HFFc6 (cell line): Measurements from ENCODE around the gene ABHD11. TPM values are rescaled to one million over a fixed set of nuclear protein-coding genes. Genes with fewer than 3 reads are reported as not detected.

Experiments used
- DNase-seq: peaks from one replicate; pipeline ENCODE4 v3.0.0-alpha.2; 2018
- H3K27ac Mint-ChIP-seq: 2 replicates; pipeline ENCODE4 v1.8.0; 2020; ENCODE audit warnings: mild to moderate bottlenecking, mixed read lengths
- H3K27me3 Mint-ChIP-seq: 2 replicates; pipeline ENCODE4 v1.8.0; 2021; ENCODE audit warnings: mild to moderate bottlenecking, moderate library complexity, mixed read lengths; ENCODE audit not compliant: insufficient read depth
- H3K36me3 Mint-ChIP-seq: 2 replicates; pipeline ENCODE4 v1.8.0; 2021; ENCODE audit warnings: low read depth, mixed read lengths
- H3K4me1 Mint-ChIP-seq: 2 replicates; pipeline ENCODE4 v1.8.0; 2020; ENCODE audit warnings: low read depth, mixed read lengths
- H3K4me3 Mint-ChIP-seq: 2 replicates; pipeline ENCODE4 v1.8.0; 2020; ENCODE audit warnings: mild to moderate bottlenecking, moderate library complexity, mixed read lengths
- H3K9me3 Mint-ChIP-seq: 2 replicates; pipeline ENCODE4 v1.8.0; 2020; ENCODE audit warnings: mild to moderate bottlenecking, mixed read lengths
- total RNA-seq, 6 experiments: library from RNA; stranded (reverse); fragmentation: NEBNext Ultra II Directional; extraction: Animal tissue kit (Norgen Biotek cat#: 25700); gene quantifications; 2 replicates in 1 of 6; 3 replicates in 5 of 6; pipeline ENCODE4 v1.2.3, GENCODE V29; 2021
- TF ChIP-seq, protein P1 (sequence below): fragments of 200-600 bp; sonication (generic); IDR thresholded peaks from 2 replicates; pipeline ENCODE4 v1.5.0; 2021; ENCODE audit warnings: antibody characterized with exemption, mild to moderate bottlenecking

ABHD11 gene
- total RNA-seq, 6 experiments from 2014 or later: 10.3 to 18.6 (median 16.8) TPM

DNA sequence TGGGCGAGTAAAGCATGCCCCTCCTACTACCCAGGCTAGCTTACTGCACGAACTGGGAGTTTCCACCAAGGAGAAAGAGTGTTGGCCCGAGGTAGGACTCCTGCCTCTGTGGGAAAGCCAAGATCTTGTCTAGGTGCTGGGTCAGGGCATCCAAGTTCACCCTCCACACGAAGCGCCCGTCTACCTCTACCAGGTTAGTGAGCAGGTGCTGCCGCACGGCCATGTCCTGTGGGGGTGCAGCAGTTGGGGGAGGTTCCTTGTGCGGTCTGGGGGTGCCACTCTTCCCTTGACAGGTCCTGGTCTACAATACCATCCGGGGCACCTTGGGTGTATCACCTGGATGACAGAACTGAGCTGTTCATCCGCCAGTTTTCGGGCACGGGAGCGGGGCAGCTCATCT is 1.7 kb downstream of the ABHD11 start:
- Mint-ChIP-seq H3K27me3 (peaks cover 5% of the 10 kb centered on the region), H3K4me3 (no peak overlapping the region), H3K27ac (no peak overlapping the region), H3K4me1 (peaks cover 13% of the 10 kb centered on the region; the same call in 1 of the 2 replicates), H3K9me3 (peaks cover 4% of the 10 kb centered on the region; the same call in 1 of the 2 replicates), H3K36me3 (peaks cover 4% of the 10 kb centered on the region; the same call in 1 of the 2 replicates)
- no peak for DNase-seq
- TF ChIP-seq, protein P1, sequence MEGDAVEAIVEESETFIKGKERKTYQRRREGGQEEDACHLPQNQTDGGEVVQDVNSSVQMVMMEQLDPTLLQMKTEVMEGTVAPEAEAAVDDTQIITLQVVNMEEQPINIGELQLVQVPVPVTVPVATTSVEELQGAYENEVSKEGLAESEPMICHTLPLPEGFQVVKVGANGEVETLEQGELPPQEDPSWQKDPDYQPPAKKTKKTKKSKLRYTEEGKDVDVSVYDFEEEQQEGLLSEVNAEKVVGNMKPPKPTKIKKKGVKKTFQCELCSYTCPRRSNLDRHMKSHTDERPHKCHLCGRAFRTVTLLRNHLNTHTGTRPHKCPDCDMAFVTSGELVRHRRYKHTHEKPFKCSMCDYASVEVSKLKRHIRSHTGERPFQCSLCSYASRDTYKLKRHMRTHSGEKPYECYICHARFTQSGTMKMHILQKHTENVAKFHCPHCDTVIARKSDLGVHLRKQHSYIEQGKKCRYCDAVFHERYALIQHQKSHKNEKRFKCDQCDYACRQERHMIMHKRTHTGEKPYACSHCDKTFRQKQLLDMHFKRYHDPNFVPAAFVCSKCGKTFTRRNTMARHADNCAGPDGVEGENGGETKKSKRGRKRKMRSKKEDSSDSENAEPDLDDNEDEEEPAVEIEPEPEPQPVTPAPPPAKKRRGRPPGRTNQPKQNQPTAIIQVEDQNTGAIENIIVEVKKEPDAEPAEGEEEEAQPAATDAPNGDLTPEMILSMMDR: no peak

DNA sequence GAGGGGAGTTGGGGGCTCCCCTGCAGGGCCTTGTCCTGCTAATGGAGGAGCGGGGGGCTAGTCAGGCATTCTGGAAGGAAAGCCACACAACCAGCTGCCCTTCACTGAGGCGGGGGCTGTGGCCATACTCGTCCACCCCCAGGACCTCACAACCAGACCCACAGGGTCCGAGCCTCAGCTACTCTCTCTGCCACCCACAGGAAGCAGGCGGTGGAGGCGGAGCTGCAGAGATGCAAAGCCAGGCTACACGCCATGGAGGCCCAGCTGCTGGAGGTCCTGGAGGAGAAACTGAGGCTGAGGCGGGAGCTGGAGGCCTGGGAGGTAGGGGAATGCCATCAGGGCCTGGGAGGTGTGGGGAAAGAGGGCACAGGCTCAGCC is 3.1 kb downstream of the ABHD11 start:
- Mint-ChIP-seq H3K4me3 (no peak overlapping the region), H3K9me3 (peaks cover 4% of the 10 kb centered on the region; the same call in 1 of the 2 replicates), H3K27me3 (peaks cover 4% of the 10 kb centered on the region), H3K27ac (no peak overlapping the region), H3K4me1 (peaks cover 13% of the 10 kb centered on the region; the same call in 1 of the 2 replicates), H3K36me3 (peaks cover 4% of the 10 kb centered on the region; the same call in 1 of the 2 replicates)
- no peak for DNase-seq
- TF ChIP-seq, protein P1: no peak

DNA sequence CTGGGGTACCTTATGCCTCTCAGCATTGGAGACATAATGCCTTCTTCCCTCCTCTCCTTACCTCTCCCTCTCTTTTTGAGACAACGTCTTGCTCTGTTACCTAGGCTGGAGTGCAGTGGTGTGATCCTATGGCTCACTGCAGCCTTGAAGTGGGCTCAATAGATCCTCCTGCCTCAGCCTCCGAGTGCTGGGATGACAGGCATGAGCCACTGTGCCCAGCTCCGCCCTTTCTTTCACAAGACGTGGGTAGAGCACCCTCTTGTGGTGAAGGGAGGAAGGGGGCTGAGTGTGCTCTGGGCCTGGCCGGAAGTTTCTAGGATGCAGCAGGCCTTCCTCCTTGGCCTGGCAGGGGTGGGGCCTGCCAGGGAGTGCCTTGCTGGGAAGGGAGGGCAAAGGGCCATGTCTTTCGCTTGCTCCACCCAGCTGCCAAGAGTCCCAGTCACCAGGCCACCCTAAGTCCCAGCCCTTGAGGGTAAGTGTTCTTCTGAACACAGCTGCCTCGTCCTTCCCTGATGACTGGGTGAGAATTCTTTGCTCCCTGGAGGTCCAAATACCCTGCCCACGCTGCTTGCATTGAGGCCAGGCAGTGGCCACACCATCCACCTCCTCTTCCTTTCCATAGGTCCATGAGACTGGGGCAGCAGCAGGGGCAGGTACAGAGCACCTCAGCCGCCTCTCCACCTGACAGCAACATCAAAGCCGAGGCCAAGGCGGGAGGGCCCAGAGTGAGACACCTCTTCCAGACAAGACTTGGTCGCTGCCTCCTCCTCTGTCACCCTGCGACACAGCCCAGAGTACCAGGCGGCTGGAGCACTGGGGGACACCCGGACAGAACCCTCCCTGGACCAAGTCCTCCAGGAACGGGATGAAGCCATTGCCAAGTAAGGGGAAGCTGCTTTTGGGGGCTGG is 3.7 kb downstream of the ABHD11 start:
- Mint-ChIP-seq H3K4me3 (no peak overlapping the region), H3K27me3 (peaks cover 2% of the 10 kb centered on the region), H3K27ac (peak overlapping the region; percentile 17; the same call in 1 of the 2 replicates), H3K9me3 (peaks cover 4% of the 10 kb centered on the region; the same call in 1 of the 2 replicates), H3K36me3 (peaks cover 4% of the 10 kb centered on the region; the same call in 1 of the 2 replicates), H3K4me1 (peaks cover 13% of the 10 kb centered on the region; the same call in 1 of the 2 replicates)
- peak; percentile 50 for DNase-seq
- TF ChIP-seq, protein P1: peak; percentile 89

GRCh38 chr7:73732397-73732796 is 6.2 kb downstream of the ABHD11 start:
- TF ChIP-seq, protein P1: no peak

GRCh38 chr7:73730485-73730884 is 8.1 kb downstream of the ABHD11 start:
- TF ChIP-seq, protein P1: no peak
- H3K27ac Mint-ChIP-seq: no peak overlapping the region
- peaks cover 4% of the 10 kb centered on the region; the same call in 1 of the 2 replicates for H3K9me3 Mint-ChIP-seq
- no peak for DNase-seq
- peaks cover 2% of the 10 kb centered on the region for H3K27me3 Mint-ChIP-seq
- no peak overlapping the region for H3K4me3 Mint-ChIP-seq
- peaks cover 19% of the 10 kb centered on the region; the same call in 1 of the 2 replicates for H3K4me1 Mint-ChIP-seq
- no peaks in the 10 kb centered on the region for H3K36me3 Mint-ChIP-seq

More at GRCh38 chr7:73732397-73732796, 6.2 kb downstream of the ABHD11 start:
- Mint-ChIP-seq H3K27ac (no peak overlapping the region), H3K27me3 (peaks cover 2% of the 10 kb centered on the region), H3K9me3 (peaks cover 4% of the 10 kb centered on the region; the same call in 1 of the 2 replicates), H3K36me3 (peaks cover 4% of the 10 kb centered on the region; the same call in 1 of the 2 replicates), H3K4me1 (peaks cover 19% of the 10 kb centered on the region; the same call in 1 of the 2 replicates), H3K4me3 (no peak overlapping the region)
- DNase-seq: no peak
